ENCODE results near the gene RAB42. TPM values are rescaled to one million over a fixed set of nuclear protein-coding genes. Genes with fewer than 3 reads are reported as not detected.

Gene RAB42
- total and polyA plus RNA-seq, 9 of the 15 experiments (the other 6 are each of a cell fraction or from before 2014, with no cell fraction given), result 0.07 to 0.14 (median 0.12) TPM; not detected in 6

- peak; percentile 37; the same call in 1 of the 2 replicates for TF ChIP-seq PBX2 (CRISPR knock-in tag; IDR thresholded peaks at IDR 0.05; ENCODE audit: low read depth)
- TF ChIP-seq PBX2 (tag; conservative IDR thresholded peaks at IDR 0.05; ENCODE audit: low read depth), result no peak
- TF ChIP-seq ZNF232 (CRISPR knock-in tag; IDR thresholded peaks at IDR 0.05), result no peak
- peak; percentile 47 for TF ChIP-seq CBFA2T3 (IDR thresholded peaks at IDR 0.05)
- 0 out of 2 replicates have a peak, but pooled peaks have one; percentile 30 for TF ChIP-seq ZBTB17 (CRISPR knock-in tag; IDR thresholded peaks at IDR 0.05)
- TF ChIP-seq AFF1 (IDR thresholded peaks at IDR 0.05; ENCODE audit: low read depth in 1 of 2, partially characterized antibody in 2 of 2), result no peak
- TF ChIP-seq ELF2 (CRISPR knock-in tag; IDR thresholded peaks at IDR 0.05), result peak; percentile 78; the same call in 1 of the 2 replicates
- TF ChIP-seq RCOR1 (IDR thresholded peaks at IDR 0.05; ENCODE audit: borderline replicate concordance in 1 of 2, low read depth in 2 of 2, low read length in 2 of 2), result peak in 1 of 2 experiments; percentile 9; a peak in 1 of 4 replicates
- peak; percentile 21; the same call in 1 of the 2 replicates for TF ChIP-seq NR2C2 (CRISPR knock-in tag; IDR thresholded peaks at IDR 0.05)
- no peak for TF ChIP-seq NR2C2 (tag; IDR thresholded peaks at IDR 0.05)
- TF ChIP-seq CTBP1 (IDR thresholded peaks at IDR 0.05; ENCODE audit: borderline replicate concordance), result peak; percentile 36
- TF ChIP-seq FOSL1 (tag; conservative IDR thresholded peaks at IDR 0.05), result 0 out of 2 replicates have a peak, but pooled peaks have one; percentile 10
- peak in 1 of 2 experiments; percentile 65; a peak in 1 of 4 replicates for TF ChIP-seq MLLT1 (IDR thresholded peaks at IDR 0.05)
- no peak for TF ChIP-seq HLTF (IDR thresholded peaks at IDR 0.05)
- peak in 1 of 2 experiments; percentile 5; a peak in 2 of 4 replicates for TF ChIP-seq RAD21 (CRISPR knock-in tag; conservative IDR thresholded peaks at IDR 0.05 in 1 of 2, IDR thresholded peaks at IDR 0.05 in 1 of 2)
- TF ChIP-seq STAT5A (IDR thresholded peaks at IDR 0.05; ENCODE audit: borderline replicate concordance, low read length), result peak; percentile 6; the same call in 1 of the 2 replicates
- TF ChIP-seq ZNF3 (CRISPR knock-in tag; IDR thresholded peaks at IDR 0.05), result no peak
- no peak for TF ChIP-seq ZBTB12 (CRISPR knock-in tag; IDR thresholded peaks at IDR 0.05)
These were observed 11.1 kb upstream of the RAB42 start (continued) for GRCh38 chr1:28580722-28581530.
